ENCODE data around the gene LPAR2. TPM values are rescaled to one million over a fixed set of nuclear protein-coding genes. Genes with fewer than 3 reads are reported as not detected.

LPAR2 gene
- total and polyA plus RNA-seq, 2 experiments from 2014 or later, result 39.4 to 63.1 TPM

DNA sequence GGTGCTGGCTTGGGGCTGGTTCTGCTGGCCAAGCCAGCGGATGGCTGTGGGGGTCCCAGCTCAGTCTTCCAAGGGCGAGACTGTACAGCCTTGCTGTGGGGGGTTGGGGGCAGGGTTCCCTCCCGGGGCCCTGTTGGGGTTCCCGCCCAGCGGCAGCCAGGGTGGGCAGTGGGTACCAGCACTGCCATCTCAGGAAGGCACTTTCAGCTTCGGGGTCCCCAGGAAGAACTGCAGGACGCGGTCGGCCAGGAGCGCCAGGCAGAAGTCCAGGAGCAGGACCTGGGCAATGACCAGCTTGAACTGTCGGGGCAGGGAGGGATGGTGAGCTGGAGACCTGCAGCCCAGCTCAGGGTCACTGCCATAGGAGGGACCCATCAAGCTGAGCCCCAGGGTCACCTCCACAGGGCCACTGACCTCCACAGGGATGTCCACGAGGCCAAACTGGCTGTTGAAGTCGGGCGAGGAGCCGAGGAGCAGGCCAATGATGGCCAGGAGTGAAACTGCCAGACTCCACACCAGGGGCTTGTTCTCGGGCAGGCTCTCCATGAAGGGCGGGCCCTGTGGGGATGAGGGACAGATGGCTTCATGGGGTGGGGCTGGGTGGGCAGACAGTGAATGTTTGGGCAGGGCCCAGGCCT, 17.3 kb upstream of the LPAR2 start:
- no peak for TF ChIP-seq POLR2AphosphoS5 (IDR thresholded peaks at IDR 0.05; ENCODE audit: low read depth)
- TF ChIP-seq, protein P1, sequence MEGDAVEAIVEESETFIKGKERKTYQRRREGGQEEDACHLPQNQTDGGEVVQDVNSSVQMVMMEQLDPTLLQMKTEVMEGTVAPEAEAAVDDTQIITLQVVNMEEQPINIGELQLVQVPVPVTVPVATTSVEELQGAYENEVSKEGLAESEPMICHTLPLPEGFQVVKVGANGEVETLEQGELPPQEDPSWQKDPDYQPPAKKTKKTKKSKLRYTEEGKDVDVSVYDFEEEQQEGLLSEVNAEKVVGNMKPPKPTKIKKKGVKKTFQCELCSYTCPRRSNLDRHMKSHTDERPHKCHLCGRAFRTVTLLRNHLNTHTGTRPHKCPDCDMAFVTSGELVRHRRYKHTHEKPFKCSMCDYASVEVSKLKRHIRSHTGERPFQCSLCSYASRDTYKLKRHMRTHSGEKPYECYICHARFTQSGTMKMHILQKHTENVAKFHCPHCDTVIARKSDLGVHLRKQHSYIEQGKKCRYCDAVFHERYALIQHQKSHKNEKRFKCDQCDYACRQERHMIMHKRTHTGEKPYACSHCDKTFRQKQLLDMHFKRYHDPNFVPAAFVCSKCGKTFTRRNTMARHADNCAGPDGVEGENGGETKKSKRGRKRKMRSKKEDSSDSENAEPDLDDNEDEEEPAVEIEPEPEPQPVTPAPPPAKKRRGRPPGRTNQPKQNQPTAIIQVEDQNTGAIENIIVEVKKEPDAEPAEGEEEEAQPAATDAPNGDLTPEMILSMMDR (conservative IDR thresholded peaks at IDR 0.05; ENCODE audit: low read depth in 2 of 2), result no peak
- no peak for TF ChIP-seq EZH2 (IDR thresholded peaks at IDR 0.05; ENCODE audit: low read depth, unreplicated experiment)
- no peak for TF ChIP-seq EZH2phosphoT487 (IDR thresholded peaks at IDR 0.05; ENCODE audit: unreplicated experiment)
- TF ChIP-seq, protein P2, sequence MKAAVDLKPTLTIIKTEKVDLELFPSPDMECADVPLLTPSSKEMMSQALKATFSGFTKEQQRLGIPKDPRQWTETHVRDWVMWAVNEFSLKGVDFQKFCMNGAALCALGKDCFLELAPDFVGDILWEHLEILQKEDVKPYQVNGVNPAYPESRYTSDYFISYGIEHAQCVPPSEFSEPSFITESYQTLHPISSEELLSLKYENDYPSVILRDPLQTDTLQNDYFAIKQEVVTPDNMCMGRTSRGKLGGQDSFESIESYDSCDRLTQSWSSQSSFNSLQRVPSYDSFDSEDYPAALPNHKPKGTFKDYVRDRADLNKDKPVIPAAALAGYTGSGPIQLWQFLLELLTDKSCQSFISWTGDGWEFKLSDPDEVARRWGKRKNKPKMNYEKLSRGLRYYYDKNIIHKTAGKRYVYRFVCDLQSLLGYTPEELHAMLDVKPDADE (IDR thresholded peaks at IDR 0.05), result no peak
- TF ChIP-seq ZNF114 (CRISPR knock-in tag; IDR thresholded peaks at IDR 0.05), result no peak
- TF ChIP-seq STAT1 (IDR thresholded peaks at IDR 0.05; ENCODE audit: unreplicated experiment), result no peak
- TF ChIP-seq JUNB (IDR thresholded peaks at IDR 0.05; ENCODE audit: unreplicated experiment), result no peak
- TF ChIP-seq ZNF331 (CRISPR knock-in tag; IDR thresholded peaks at IDR 0.05; ENCODE audit: low read depth), result no peak
- TF ChIP-seq, protein P3, sequence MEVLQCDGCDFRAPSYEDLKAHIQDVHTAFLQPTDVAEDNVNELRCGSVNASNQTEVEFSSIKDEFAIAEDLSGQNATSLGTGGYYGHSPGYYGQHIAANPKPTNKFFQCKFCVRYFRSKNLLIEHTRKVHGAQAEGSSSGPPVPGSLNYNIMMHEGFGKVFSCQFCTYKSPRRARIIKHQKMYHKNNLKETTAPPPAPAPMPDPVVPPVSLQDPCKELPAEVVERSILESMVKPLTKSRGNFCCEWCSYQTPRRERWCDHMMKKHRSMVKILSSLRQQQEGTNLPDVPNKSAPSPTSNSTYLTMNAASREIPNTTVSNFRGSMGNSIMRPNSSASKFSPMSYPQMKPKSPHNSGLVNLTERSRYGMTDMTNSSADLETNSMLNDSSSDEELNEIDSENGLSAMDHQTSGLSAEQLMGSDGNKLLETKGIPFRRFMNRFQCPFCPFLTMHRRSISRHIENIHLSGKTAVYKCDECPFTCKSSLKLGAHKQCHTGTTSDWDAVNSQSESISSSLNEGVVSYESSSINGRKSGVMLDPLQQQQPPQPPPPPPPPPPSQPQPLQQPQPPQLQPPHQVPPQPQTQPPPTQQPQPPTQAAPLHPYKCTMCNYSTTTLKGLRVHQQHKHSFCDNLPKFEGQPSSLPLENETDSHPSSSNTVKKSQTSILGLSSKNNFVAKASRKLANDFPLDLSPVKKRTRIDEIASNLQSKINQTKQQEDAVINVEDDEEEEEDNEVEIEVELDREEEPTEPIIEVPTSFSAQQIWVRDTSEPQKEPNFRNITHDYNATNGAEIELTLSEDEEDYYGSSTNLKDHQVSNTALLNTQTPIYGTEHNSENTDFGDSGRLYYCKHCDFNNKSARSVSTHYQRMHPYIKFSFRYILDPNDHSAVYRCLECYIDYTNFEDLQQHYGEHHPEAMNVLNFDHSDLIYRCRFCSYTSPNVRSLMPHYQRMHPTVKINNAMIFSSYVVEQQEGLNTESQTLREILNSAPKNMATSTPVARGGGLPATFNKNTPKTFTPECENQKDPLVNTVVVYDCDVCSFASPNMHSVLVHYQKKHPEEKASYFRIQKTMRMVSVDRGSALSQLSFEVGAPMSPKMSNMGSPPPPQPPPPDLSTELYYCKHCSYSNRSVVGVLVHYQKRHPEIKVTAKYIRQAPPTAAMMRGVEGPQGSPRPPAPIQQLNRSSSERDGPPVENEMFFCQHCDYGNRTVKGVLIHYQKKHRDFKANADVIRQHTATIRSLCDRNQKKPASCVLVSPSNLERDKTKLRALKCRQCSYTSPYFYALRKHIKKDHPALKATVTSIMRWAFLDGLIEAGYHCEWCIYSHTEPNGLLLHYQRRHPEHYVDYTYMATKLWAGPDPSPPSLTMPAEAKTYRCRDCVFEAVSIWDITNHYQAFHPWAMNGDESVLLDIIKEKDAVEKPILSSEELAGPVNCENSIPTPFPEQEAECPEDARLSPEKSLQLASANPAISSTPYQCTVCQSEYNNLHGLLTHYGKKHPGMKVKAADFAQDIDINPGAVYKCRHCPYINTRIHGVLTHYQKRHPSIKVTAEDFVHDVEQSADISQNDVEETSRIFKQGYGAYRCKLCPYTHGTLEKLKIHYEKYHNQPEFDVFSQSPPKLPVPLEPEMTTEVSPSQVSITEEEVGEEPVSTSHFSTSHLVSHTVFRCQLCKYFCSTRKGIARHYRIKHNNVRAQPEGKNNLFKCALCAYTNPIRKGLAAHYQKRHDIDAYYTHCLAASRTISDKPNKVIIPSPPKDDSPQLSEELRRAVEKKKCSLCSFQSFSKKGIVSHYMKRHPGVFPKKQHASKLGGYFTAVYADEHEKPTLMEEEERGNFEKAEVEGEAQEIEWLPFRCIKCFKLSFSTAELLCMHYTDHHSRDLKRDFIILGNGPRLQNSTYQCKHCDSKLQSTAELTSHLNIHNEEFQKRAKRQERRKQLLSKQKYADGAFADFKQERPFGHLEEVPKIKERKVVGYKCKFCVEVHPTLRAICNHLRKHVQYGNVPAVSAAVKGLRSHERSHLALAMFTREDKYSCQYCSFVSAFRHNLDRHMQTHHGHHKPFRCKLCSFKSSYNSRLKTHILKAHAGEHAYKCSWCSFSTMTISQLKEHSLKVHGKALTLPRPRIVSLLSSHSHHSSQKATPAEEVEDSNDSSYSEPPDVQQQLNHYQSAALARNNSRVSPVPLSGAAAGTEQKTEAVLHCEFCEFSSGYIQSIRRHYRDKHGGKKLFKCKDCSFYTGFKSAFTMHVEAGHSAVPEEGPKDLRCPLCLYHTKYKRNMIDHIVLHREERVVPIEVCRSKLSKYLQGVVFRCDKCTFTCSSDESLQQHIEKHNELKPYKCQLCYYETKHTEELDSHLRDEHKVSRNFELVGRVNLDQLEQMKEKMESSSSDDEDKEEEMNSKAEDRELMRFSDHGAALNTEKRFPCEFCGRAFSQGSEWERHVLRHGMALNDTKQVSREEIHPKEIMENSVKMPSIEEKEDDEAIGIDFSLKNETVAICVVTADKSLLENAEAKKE (CRISPR knock-in tag; IDR thresholded peaks at IDR 0.05), result no peak
- TF ChIP-seq, protein P4, sequence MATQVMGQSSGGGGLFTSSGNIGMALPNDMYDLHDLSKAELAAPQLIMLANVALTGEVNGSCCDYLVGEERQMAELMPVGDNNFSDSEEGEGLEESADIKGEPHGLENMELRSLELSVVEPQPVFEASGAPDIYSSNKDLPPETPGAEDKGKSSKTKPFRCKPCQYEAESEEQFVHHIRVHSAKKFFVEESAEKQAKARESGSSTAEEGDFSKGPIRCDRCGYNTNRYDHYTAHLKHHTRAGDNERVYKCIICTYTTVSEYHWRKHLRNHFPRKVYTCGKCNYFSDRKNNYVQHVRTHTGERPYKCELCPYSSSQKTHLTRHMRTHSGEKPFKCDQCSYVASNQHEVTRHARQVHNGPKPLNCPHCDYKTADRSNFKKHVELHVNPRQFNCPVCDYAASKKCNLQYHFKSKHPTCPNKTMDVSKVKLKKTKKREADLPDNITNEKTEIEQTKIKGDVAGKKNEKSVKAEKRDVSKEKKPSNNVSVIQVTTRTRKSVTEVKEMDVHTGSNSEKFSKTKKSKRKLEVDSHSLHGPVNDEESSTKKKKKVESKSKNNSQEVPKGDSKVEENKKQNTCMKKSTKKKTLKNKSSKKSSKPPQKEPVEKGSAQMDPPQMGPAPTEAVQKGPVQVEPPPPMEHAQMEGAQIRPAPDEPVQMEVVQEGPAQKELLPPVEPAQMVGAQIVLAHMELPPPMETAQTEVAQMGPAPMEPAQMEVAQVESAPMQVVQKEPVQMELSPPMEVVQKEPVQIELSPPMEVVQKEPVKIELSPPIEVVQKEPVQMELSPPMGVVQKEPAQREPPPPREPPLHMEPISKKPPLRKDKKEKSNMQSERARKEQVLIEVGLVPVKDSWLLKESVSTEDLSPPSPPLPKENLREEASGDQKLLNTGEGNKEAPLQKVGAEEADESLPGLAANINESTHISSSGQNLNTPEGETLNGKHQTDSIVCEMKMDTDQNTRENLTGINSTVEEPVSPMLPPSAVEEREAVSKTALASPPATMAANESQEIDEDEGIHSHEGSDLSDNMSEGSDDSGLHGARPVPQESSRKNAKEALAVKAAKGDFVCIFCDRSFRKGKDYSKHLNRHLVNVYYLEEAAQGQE (IDR thresholded peaks at IDR 0.05; ENCODE audit: unreplicated experiment), result no peak
- TF ChIP-seq NANOG (IDR thresholded peaks at IDR 0.05; ENCODE audit: borderline replicate concordance), result no peak
- no peak for TF ChIP-seq CREB1 (CRISPR knock-in tag; IDR thresholded peaks at IDR 0.05; ENCODE audit: low read depth)
- Mint-ChIP-seq H3K9me3 (no peaks in the 10 kb centered on the region; the same call in 2 of the 3 replicates), H3K27me3 (ENCODE audit: insufficient read depth, low read depth, poor library complexity) (peaks cover 18% of the 10 kb centered on the region), H3K4me1 (peaks cover 9% of the 10 kb centered on the region; the same call in 2 of the 3 replicates), H3K27ac (no peak overlapping the region; the same call in 1 of the 2 replicates), H3K36me3 (ENCODE audit: low read depth) (peaks cover 44% of the 10 kb centered on the region), H3K4me3 (no peak overlapping the region)
- H3K4me1 ChIP-seq (ENCODE audit: insufficient read depth), result peaks cover 4% of the 10 kb centered on the region
- H3K4me3 ChIP-seq, result no peak overlapping the region
- no peaks in the 10 kb centered on the region; the same call in 1 of the 2 replicates for H4K20me1 ChIP-seq (replicated peaks; ENCODE audit: insufficient read depth)
- no peak for ATAC-seq
- H3F3A ChIP-seq (replicated peaks; ENCODE audit: low read depth), result peaks cover 14% of the 10 kb centered on the region
- H3K9me2 ChIP-seq (ENCODE audit: insufficient read depth), result no peaks in the 10 kb centered on the region
- H3K36me3 ChIP-seq (ENCODE audit: insufficient read depth), result peaks cover 10% of the 10 kb centered on the region; the same call in 1 of the 2 replicates
- no peak overlapping the region for H3K27ac ChIP-seq (ENCODE audit: low read depth)
- H2AFZ ChIP-seq, result no peak overlapping the region
- no peaks in the 10 kb centered on the region for H3K27me3 ChIP-seq (ENCODE audit: insufficient read depth)
- DNase-seq (ENCODE audit: low spot score), result no peak
- no peak overlapping the region for H3K4me2 ChIP-seq
- H3K79me2 ChIP-seq (replicated peaks; ENCODE audit: insufficient read depth), result no peaks in the 10 kb centered on the region

Data from GM23338 (cell line).